ENCODE data around the gene PGLYRP4.

The PGLYRP4 gene

GRCh38 chr1:153360592-153361479 is 12.2 kb upstream of the PGLYRP4 start:
- peaks cover 2% of the 10 kb centered on the region for H3K27me3 ChIP-seq (ENCODE audit: control insufficient read depth, insufficient read depth, low read length)
- H3K4me3 ChIP-seq (ENCODE audit: low read length), result no peak overlapping the region
- H3K9ac ChIP-seq (ENCODE audit: low read length), result no peak overlapping the region
- H3K36me3 ChIP-seq (ENCODE audit: control insufficient read depth, insufficient read depth, low read length), result no peaks in the 10 kb centered on the region
- H3K9me3 ChIP-seq (ENCODE audit: control insufficient read depth, low read length), result no peaks in the 10 kb centered on the region
- H3K4me1 ChIP-seq (ENCODE audit: control insufficient read depth, insufficient read depth, low read length), result no peaks in the 10 kb centered on the region

- Histone ChIP-seq H3K4me1 (ENCODE audit: control insufficient read depth, insufficient read depth, low read length) (no peaks in the 10 kb centered on the region), H3K9ac (ENCODE audit: low read length) (no peak overlapping the region), H3K27me3 (ENCODE audit: control insufficient read depth, insufficient read depth, low read length) (no peaks in the 10 kb centered on the region), H3K4me3 (ENCODE audit: low read length) (no peak overlapping the region), H3K9me3 (ENCODE audit: control insufficient read depth, low read length) (no peaks in the 10 kb centered on the region), H3K36me3 (ENCODE audit: control insufficient read depth, insufficient read depth, low read length) (no peaks in the 10 kb centered on the region)
These were observed 11.5 kb upstream of the PGLYRP4 start for GRCh38 chr1:153360190-153360589.

- Histone ChIP-seq H3K9ac (ENCODE audit: low read length) (no peak overlapping the region), H3K27me3 (ENCODE audit: control insufficient read depth, insufficient read depth, low read length) (no peaks in the 10 kb centered on the region), H3K36me3 (ENCODE audit: control insufficient read depth, insufficient read depth, low read length) (no peaks in the 10 kb centered on the region), H3K9me3 (ENCODE audit: control insufficient read depth, low read length) (no peaks in the 10 kb centered on the region), H3K4me3 (ENCODE audit: low read length) (no peak overlapping the region), H3K4me1 (ENCODE audit: control insufficient read depth, insufficient read depth, low read length) (no peaks in the 10 kb centered on the region)
These were observed 10.6 kb upstream of the PGLYRP4 start for GRCh38 chr1:153359241-153359640.

- H3K4me3 ChIP-seq (ENCODE audit: low read length), result no peak overlapping the region
- no peaks in the 10 kb centered on the region for H3K4me1 ChIP-seq (ENCODE audit: control insufficient read depth, insufficient read depth, low read length)
- no peak overlapping the region for H3K9ac ChIP-seq (ENCODE audit: low read length)
These were observed 10.0 kb upstream of the PGLYRP4 start for GRCh38 chr1:153358691-153358975.

GRCh38 chr1:153357853-153358690 is 9.4 kb upstream of the PGLYRP4 start, which contains the start of gene S100A9:
TSS of gene S100A9 (plus strand) at chr1:153357854. CDS start at chr1:153358284, 430 bp downstream.
- H3K27me3 ChIP-seq (ENCODE audit: control insufficient read depth, insufficient read depth, low read length), result no peaks in the 10 kb centered on the region
- no peaks in the 10 kb centered on the region for H3K9me3 ChIP-seq (ENCODE audit: control insufficient read depth, low read length)

More at GRCh38 chr1:153358691-153358975, 10.0 kb upstream of the PGLYRP4 start:
- H3K9me3 ChIP-seq (ENCODE audit: control insufficient read depth, low read length), result no peaks in the 10 kb centered on the region
- no peaks in the 10 kb centered on the region for H3K36me3 ChIP-seq (ENCODE audit: control insufficient read depth, insufficient read depth, low read length)
- H3K27me3 ChIP-seq (ENCODE audit: control insufficient read depth, insufficient read depth, low read length), result no peaks in the 10 kb centered on the region

GRCh38 chr1:153357076-153357852 is 8.6 kb upstream of the PGLYRP4 start:
- no peaks in the 10 kb centered on the region for H3K4me1 ChIP-seq (ENCODE audit: control insufficient read depth, insufficient read depth, low read length)
- no peaks in the 10 kb centered on the region for H3K27me3 ChIP-seq (ENCODE audit: control insufficient read depth, insufficient read depth, low read length)
- H3K9me3 ChIP-seq (ENCODE audit: control insufficient read depth, low read length), result no peaks in the 10 kb centered on the region
- H3K9ac ChIP-seq (ENCODE audit: low read length), result no peak overlapping the region
- no peaks in the 10 kb centered on the region for H3K36me3 ChIP-seq (ENCODE audit: control insufficient read depth, insufficient read depth, low read length)
- H3K4me3 ChIP-seq (ENCODE audit: low read length), result no peak overlapping the region

More at GRCh38 chr1:153357853-153358690, 9.4 kb upstream of the PGLYRP4 start, which contains the start of gene S100A9:
- Histone ChIP-seq H3K9ac (ENCODE audit: low read length) (no peak within 1 kb of the TSS), H3K36me3 (ENCODE audit: control insufficient read depth, insufficient read depth, low read length) (no peaks in the 10 kb centered on the region), H3K4me3 (ENCODE audit: low read length) (no peak within 1 kb of the TSS), H3K4me1 (ENCODE audit: control insufficient read depth, insufficient read depth, low read length) (no peaks in the 10 kb centered on the region)

- H3K9ac ChIP-seq (ENCODE audit: low read length), result no peak overlapping the region
- no peak overlapping the region for H3K4me3 ChIP-seq (ENCODE audit: low read length)
- H3K36me3 ChIP-seq (ENCODE audit: control insufficient read depth, insufficient read depth, low read length), result no peaks in the 10 kb centered on the region
- H3K9me3 ChIP-seq (ENCODE audit: control insufficient read depth, low read length), result no peaks in the 10 kb centered on the region
- H3K4me1 ChIP-seq (ENCODE audit: control insufficient read depth, insufficient read depth, low read length), result no peaks in the 10 kb centered on the region
- H3K27me3 ChIP-seq (ENCODE audit: control insufficient read depth, insufficient read depth, low read length), result no peaks in the 10 kb centered on the region
These were observed 7.9 kb upstream of the PGLYRP4 start for GRCh38 chr1:153356392-153357075.

- Histone ChIP-seq H3K9me3 (ENCODE audit: control insufficient read depth, low read length) (no peaks in the 10 kb centered on the region), H3K4me1 (ENCODE audit: control insufficient read depth, insufficient read depth, low read length) (no peaks in the 10 kb centered on the region), H3K27me3 (ENCODE audit: control insufficient read depth, insufficient read depth, low read length) (no peaks in the 10 kb centered on the region), H3K4me3 (ENCODE audit: low read length) (no peak overlapping the region), H3K9ac (ENCODE audit: low read length) (no peak overlapping the region), H3K36me3 (ENCODE audit: control insufficient read depth, insufficient read depth, low read length) (no peaks in the 10 kb centered on the region)
These were observed 6.9 kb upstream of the PGLYRP4 start for GRCh38 chr1:153355445-153356071.

- Histone ChIP-seq H3K4me3 (ENCODE audit: low read length) (no peak overlapping the region), H3K27me3 (ENCODE audit: control insufficient read depth, insufficient read depth, low read length) (no peaks in the 10 kb centered on the region), H3K9me3 (ENCODE audit: control insufficient read depth, low read length) (no peaks in the 10 kb centered on the region), H3K9ac (ENCODE audit: low read length) (no peak overlapping the region), H3K4me1 (ENCODE audit: control insufficient read depth, insufficient read depth, low read length) (no peaks in the 10 kb centered on the region), H3K36me3 (ENCODE audit: control insufficient read depth, insufficient read depth, low read length) (no peaks in the 10 kb centered on the region)
These were observed 6.0 kb upstream of the PGLYRP4 start for GRCh38 chr1:153354515-153355193.

GRCh38 chr1:153353226-153353947 is 4.7 kb upstream of the PGLYRP4 start:
- Histone ChIP-seq H3K36me3 (ENCODE audit: control insufficient read depth, insufficient read depth, low read length) (no peaks in the 10 kb centered on the region), H3K27me3 (ENCODE audit: control insufficient read depth, insufficient read depth, low read length) (no peaks in the 10 kb centered on the region), H3K9ac (ENCODE audit: low read length) (no peak overlapping the region), H3K4me3 (ENCODE audit: low read length) (no peak overlapping the region), H3K4me1 (ENCODE audit: control insufficient read depth, insufficient read depth, low read length) (no peaks in the 10 kb centered on the region), H3K9me3 (ENCODE audit: control insufficient read depth, low read length) (no peaks in the 10 kb centered on the region)
